ENCODE data around the gene SLC41A3.

GRCh38 chr3:126083913-126084767, at the start of gene SLC41A3:
- TF ChIP-seq EZH2 (IDR thresholded peaks at IDR 0.05; ENCODE audit: borderline replicate concordance, low read length) (no peak), CTCF (conservative IDR thresholded peaks at IDR 0.05 in 1 of 2, IDR thresholded peaks at IDR 0.05 in 1 of 2; ENCODE audit: extremely low read depth in 1 of 2, insufficient read depth in 1 of 2, low read depth in 1 of 2, low read length in 2 of 2) (peak in 1 of 2 donors; percentile 60)

Measured in mammary epithelial cell (primary cell).